SK-N-SH (cell line): ENCODE measurements around the gene KCNC2. TPM values are rescaled to one million over a fixed set of nuclear protein-coding genes. Genes with fewer than 3 reads are reported as not detected.

Source experiments
- CTCF ChIA-PET: fragments of 300-600, 350-600 bp; formaldehyde crosslinking; extraction: SDS; loops from one replicate; lab custom pipeline; 2021; lab: Yijun Ruan, JAX
- POLR2A ChIA-PET: fragments of 350-600 bp; sonication (Branson Sonifier 250); formaldehyde crosslinking; extraction: SDS; loops from one replicate; lab custom pipeline; 2020; ENCODE audit warnings: antibody characterized with exemption, inconsistent platforms; lab: Yijun Ruan, JAX
- DNase-seq: peaks from one replicate; pipeline ENCODE4 v3.0.0; 2012
- H2AFZ ChIP-seq: fragments of 200-600 bp; sonication (generic); 2 replicates; pipeline ENCODE4 v1.8.1; 2016; ENCODE audit warnings: antibody characterized with exemption, mild to moderate bottlenecking, low read depth
- H3F3A ChIP-seq: fragments of 200-600 bp; sonication (generic); replicated peaks from 2 replicates; pipeline ENCODE3; 2016; ENCODE audit warnings: antibody characterized with exemption, mild to moderate bottlenecking; ENCODE audit not compliant: insufficient read depth
- H3K27ac ChIP-seq, 2 experiments: fragments of 200-500 bp in 1 of 2; fragments of 200-600 bp in 1 of 2; sonication (Bioruptor generic) in 1 of 2; sonication (generic), shearing (Covaris generic) in 1 of 2; 2 replicates each; pipeline versions ENCODE4 v1.5.1 to v1.6.1; 2014 to 2016; ENCODE audit warnings: low read depth in 2 of 2, inconsistent platforms in 1 of 2, low read length in 1 of 2, mild to moderate bottlenecking in 1 of 2, mixed read lengths in 1 of 2
- H3K27me3 ChIP-seq: fragments of 200-600 bp; sonication (generic), shearing (Covaris generic); 2 replicates; pipeline ENCODE4 v1.6.1; 2016; ENCODE audit warnings: mixed run types; ENCODE audit not compliant: insufficient read depth
- H3K36me3 ChIP-seq, 2 experiments: fragments of 200-500 bp in 1 of 2; fragments of 200-600 bp in 1 of 2; sonication (Bioruptor generic) in 1 of 2; sonication (generic) in 1 of 2; replicated peaks in 1 of 2; 2 replicates each; pipeline versions ENCODE3 to v1.5.1; 2014 to 2016; ENCODE audit warnings: low read length in 1 of 2, mild to moderate bottlenecking in 1 of 2; ENCODE audit not compliant: insufficient read depth in 2 of 2, control insufficient read depth in 1 of 2
- H3K4me1 ChIP-seq, 2 experiments: fragments of 200-500 bp in 1 of 2; fragments of 200-600 bp in 1 of 2; sonication (Bioruptor generic) in 1 of 2; sonication (generic), shearing (Covaris generic) in 1 of 2; 2 replicates each; pipeline versions ENCODE4 v1.5.1 to v1.6.1; 2014 to 2016; ENCODE audit warnings: low read depth in 1 of 2, low read length in 1 of 2, mixed run types in 1 of 2; ENCODE audit not compliant: insufficient read depth in 2 of 2, control insufficient read depth in 1 of 2
- H3K4me2 ChIP-seq: fragments of 200-600 bp; sonication (generic), shearing (Covaris generic); 2 replicates; pipeline ENCODE4 v1.6.1; 2017; ENCODE audit warnings: mixed run types
- H3K4me3 ChIP-seq, 2 experiments: fragments of 200-500 bp in 1 of 2; fragments of 200-600 bp in 1 of 2; sonication (Bioruptor generic) in 1 of 2; sonication (generic), shearing (Covaris generic) in 1 of 2; 2 replicates each; pipeline versions ENCODE4 v1.5.1 to v1.8.1; 2014 to 2016; ENCODE audit warnings: low read depth in 2 of 2, inconsistent platforms in 1 of 2, low read length in 1 of 2, mild to moderate bottlenecking in 1 of 2, mixed read lengths in 1 of 2, moderate library complexity in 1 of 2
- H3K79me2 ChIP-seq: fragments of 200-600 bp; sonication (generic); 2 replicates; pipeline ENCODE4 v1.8.1; 2017; ENCODE audit warnings: mild to moderate bottlenecking; ENCODE audit not compliant: insufficient read depth
- H3K9ac ChIP-seq: fragments of 200-600 bp; sonication (generic); 2 replicates; pipeline ENCODE4 v1.6.1; 2017; ENCODE audit warnings: mixed run types
- H3K9me2 ChIP-seq: fragments of 200-600 bp; sonication (generic); 2 replicates; pipeline ENCODE4 v1.6.1; 2017; ENCODE audit warnings: mixed run types
- H3K9me3 ChIP-seq: fragments of 200-600 bp; sonication (generic); 2 replicates; pipeline ENCODE4 v1.6.1; 2017; ENCODE audit warnings: mixed run types, mild to moderate bottlenecking, moderate library complexity
- H4K20me1 ChIP-seq: fragments of 200-600 bp; sonication (generic); 2 replicates; pipeline ENCODE4 v1.6.1; 2017; ENCODE audit warnings: mild to moderate bottlenecking, mixed run types; ENCODE audit not compliant: insufficient read depth
- CTCF ChIP-seq: fragments of 200-600 bp; sonication (generic); IDR thresholded peaks from 2 replicates; pipeline ENCODE4 v1.6.1; 2017; ENCODE audit warnings: antibody characterized with exemption, mild to moderate bottlenecking, moderate library complexity
- FOSL2 ChIP-seq: IDR thresholded peaks from 2 replicates; pipeline ENCODE4 v1.4.0; 2012; ENCODE audit warnings: low read depth, mild to moderate bottlenecking, moderate library complexity, borderline replicate concordance
- FOXJ3 ChIP-seq: sonication (generic); formaldehyde crosslinking; IDR thresholded peaks from 2 replicates; pipeline ENCODE4 v1.5.1; 2020; ENCODE audit warnings: mild to moderate bottlenecking, missing genetic modification reagents
- GABPA ChIP-seq: IDR thresholded peaks from 2 replicates; pipeline ENCODE4 v1.4.0; 2012; ENCODE audit warnings: low read depth, mild to moderate bottlenecking
- NFIC ChIP-seq: IDR thresholded peaks from 2 replicates; pipeline ENCODE4 v1.4.0; 2012; ENCODE audit warnings: borderline replicate concordance
- PBX3 ChIP-seq: IDR thresholded peaks from 2 replicates; pipeline ENCODE4; 2012
- RCOR1 ChIP-seq: fragments of 150-350 bp; IDR thresholded peaks from 2 replicates; pipeline ENCODE4 v1.6.1; 2017; ENCODE audit warnings: antibody characterized with exemption, low read length
- REST ChIP-seq: IDR thresholded peaks from 2 replicates; pipeline ENCODE4 v1.6.1; 2012; ENCODE audit warnings: mild to moderate bottlenecking, low read depth, low read length, moderate library complexity
- RFX5 ChIP-seq: IDR thresholded peaks from 2 replicates; pipeline ENCODE4 v1.6.1; 2012; ENCODE audit warnings: mild to moderate bottlenecking, improper control_type of control experiment, low read length
- RXRA ChIP-seq: IDR thresholded peaks from 2 replicates; pipeline ENCODE4 v1.4.0; 2012; ENCODE audit warnings: low read depth, mild to moderate bottlenecking, borderline replicate concordance
- SIN3A ChIP-seq: IDR thresholded peaks from 2 replicates; pipeline ENCODE4 v1.6.1; 2012; ENCODE audit warnings: low read depth, mild to moderate bottlenecking, low read length, moderate library complexity, borderline replicate concordance
- SMC3 ChIP-seq: IDR thresholded peaks from 2 replicates; pipeline ENCODE4 v1.6.1; 2012; ENCODE audit warnings: low read depth, low read length, improper control_type of control experiment
- TCF12 ChIP-seq: IDR thresholded peaks from 2 replicates; pipeline ENCODE4 v1.4.0; 2012
- USF1 ChIP-seq: IDR thresholded peaks from 2 replicates; pipeline ENCODE4 v1.4.0; 2012; ENCODE audit warnings: low read depth, borderline replicate concordance
- YY1 ChIP-seq: IDR thresholded peaks from 2 replicates; pipeline ENCODE4 v1.4.0; 2012; ENCODE audit warnings: low read depth, mild to moderate bottlenecking
- polyA plus RNA-seq, 3 experiments: library from polyadenylated mRNA; depleted of rRNA; stranded (reverse); fragments of >200 nt; gene quantifications; 2 replicates each; pipeline ENCODE4 v1.2.3, GENCODE V29; 2012

Gene KCNC2
- polyA plus RNA-seq, 1 of the 3 experiments (the other 2 are of a cell fraction), result not detected

GRCh38 chr12:75239987-75240386, 30.3 kb upstream of the KCNC2 start:
- H3K4me3 ChIP-seq, result no peak overlapping the region
- H3K9me3 ChIP-seq, result peaks cover 14% of the 10 kb centered on the region
- no peaks in the 10 kb centered on the region for H4K20me1 ChIP-seq
- POLR2A ChIA-PET, result no interaction called here
- no peak overlapping the region for H3K27ac ChIP-seq
- H3F3A ChIP-seq, result no peaks in the 10 kb centered on the region
- no peaks in the 10 kb centered on the region for H3K27me3 ChIP-seq
- H3K4me1 ChIP-seq, result no peaks in the 10 kb centered on the region
- DNase-seq, result no peak
- CTCF ChIA-PET, result no interaction called here
- peaks cover 4% of the 10 kb centered on the region; the same call in 1 of the 2 replicates for H3K9me2 ChIP-seq
- no peak overlapping the region for H3K4me2 ChIP-seq
- no peak for TF ChIP-seq FOXJ3 (CRISPR knock-in tag)
- TF ChIP-seq RXRA, result no peak
- no peak for TF ChIP-seq RFX5
- TF ChIP-seq FOSL2, result no peak
- no peak for TF ChIP-seq USF1
- TF ChIP-seq TCF12, result no peak
- no peak for TF ChIP-seq REST
- no peak for TF ChIP-seq PBX3
- no peak for TF ChIP-seq GABPA
- TF ChIP-seq CTCF, result no peak
- no peak for TF ChIP-seq YY1
- TF ChIP-seq NFIC, result no peak
- no peak for TF ChIP-seq SMC3
- TF ChIP-seq RCOR1, result no peak
- TF ChIP-seq SIN3A, result no peak
- H3K9ac ChIP-seq, result no peak overlapping the region
- H3K79me2 ChIP-seq, result no peaks in the 10 kb centered on the region
- no peak overlapping the region for H2AFZ ChIP-seq
- no peaks in the 10 kb centered on the region for H3K36me3 ChIP-seq
